ENCODE results near the gene ABCC8.

The ABCC8 gene

GRCh38 chr11:17472467-17472866 lies 4.2 kb downstream of the ABCC8 start:
- no peak for DNase-seq (ENCODE audit: low read depth in 2 of 2)

DNA sequence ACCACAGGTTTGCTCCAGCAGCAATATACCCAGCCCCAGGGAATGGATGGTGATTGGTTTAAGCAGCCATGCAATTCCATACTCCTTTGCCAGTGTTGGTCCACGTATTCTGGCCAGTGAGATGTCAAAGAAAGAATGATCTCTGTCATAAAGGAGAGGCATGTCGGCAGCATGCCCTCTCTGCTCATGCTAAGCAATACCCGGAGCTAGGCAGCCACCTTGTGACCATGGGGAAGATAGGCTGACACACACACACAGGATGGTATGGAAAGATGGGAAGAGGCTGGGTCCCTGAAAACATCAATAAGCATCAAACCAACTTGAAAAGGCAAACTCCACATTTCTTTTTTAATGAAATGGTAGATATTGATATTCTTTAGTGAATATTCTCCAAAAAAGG lies 5.1 kb downstream of the ABCC8 start:
- DNase-seq (ENCODE audit: low read depth in 2 of 2): no peak

- DNase-seq (ENCODE audit: low read depth in 2 of 2): no peak
These were observed 6.6 kb downstream of the ABCC8 start for GRCh38 chr11:17469998-17470397.

DNA sequence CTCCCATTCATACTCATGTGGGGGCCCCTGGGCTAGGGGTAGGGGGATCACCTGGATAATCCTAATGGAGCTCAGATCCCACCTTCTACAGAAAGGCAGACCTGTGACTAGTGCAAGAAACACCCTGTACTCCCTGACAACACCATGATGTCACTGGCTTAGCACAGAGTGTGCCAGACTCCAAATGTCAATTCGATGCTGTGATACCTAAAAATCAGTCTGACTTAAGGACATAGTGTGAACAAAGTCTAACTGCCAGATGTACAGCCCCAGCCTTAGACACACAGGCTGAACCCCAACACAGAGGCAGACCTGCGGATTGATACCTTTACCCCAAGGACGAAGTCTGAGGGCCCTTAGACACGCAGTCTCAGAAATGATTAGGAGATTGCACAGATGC lies 8.5 kb downstream of the ABCC8 start:
- no peak for DNase-seq (ENCODE audit: low read depth in 2 of 2)

GRCh38 chr11:17463546-17464174 lies 13.0 kb downstream of the ABCC8 start:
- DNase-seq (ENCODE audit: low read depth in 2 of 2): no peak

DNA sequence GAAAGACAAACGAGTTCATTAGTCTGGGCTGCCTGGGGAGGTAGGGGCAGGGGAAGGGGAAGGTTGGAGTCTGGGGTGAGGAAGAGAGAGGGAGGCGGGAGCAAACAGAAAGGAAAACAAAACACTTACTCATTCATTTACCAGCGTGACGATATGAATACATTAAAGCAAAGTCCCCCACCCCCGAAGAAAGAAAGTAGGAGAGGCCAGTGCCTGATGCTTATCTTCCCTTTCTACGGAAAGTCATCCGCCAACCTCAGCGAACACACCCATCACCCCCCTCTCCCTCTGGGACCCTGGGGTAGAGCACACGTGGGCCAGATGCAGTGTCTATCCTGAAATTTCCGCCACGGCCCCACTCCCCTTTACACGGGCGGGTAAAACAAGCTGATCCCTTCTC lies 13.7 kb downstream of the ABCC8 start:
- DNase-seq (ENCODE audit: low read depth in 2 of 2): no peak

DNA sequence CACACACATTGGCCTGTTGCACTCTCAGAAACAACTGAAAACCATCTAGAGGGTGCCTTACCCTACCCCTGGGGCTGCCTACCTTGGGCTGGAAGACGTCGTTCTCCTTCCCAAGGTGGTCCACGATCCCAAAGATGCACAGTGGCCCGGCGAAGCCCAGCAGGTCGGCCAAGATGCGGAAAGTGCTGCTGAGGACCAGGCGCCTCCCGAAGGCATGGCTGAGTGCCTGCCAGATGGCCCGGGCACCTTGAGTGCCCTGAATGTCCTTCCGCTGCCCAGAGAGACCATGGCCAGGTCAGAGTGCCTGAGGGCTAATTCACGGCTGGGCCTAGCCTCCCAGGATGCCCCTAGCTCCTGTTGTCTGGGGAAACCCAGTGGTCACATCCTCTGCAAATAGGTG lies 16.2 kb downstream of the ABCC8 start:
- no peak for DNase-seq (ENCODE audit: low read depth in 2 of 2)

DNA sequence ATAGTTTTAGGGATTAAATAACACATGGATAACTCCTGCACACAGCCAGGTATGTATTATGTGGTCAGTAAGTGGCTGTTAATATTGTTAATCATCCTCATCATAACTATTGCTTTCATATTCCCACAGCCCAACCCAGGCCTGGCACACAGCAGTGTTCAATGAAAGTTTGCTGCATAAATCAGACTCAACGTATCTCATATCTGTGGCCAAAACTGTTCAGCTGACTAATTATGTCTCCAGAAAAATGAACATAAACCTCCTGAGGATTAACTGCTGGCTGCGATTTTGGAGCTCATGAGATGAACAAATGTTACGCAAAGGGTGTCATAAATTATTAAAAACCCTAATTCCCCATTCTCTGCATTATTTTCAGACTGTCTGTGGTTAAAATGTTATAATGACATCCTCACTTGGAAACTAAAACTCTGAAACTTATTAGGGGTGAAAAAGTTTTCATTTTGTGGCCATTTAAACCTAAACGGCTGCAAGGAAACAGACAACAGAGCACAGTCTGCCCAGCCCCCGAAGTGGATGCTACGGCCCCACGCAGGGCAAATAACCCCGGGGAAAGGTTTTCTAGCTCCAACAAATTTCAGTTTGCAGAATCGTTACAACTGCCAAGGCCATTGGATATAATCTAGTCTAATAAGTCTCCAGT lies 17.3 kb downstream of the ABCC8 start:
- no peak for DNase-seq (ENCODE audit: low read depth in 2 of 2)

DNA sequence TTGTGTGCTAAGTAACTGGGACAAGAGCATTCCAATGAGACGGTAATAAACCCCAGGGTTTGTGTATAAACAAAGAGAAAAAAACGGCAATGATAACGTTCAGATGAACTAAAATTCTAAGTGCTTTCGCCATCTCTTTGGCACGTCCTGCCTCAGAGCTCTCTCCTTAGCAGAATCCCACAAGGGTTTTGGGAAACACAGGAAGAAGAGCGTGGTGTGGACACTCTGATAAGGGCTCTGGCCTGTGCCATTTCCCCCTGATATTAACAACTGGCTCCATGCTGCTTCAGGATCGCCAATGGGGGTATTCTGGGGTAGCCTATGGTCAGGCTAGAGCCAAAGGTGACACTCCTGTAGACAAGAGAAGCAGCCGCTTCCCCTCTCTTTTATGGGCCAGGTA lies 18.4 kb downstream of the ABCC8 start:
- no peak for DNase-seq (ENCODE audit: low read depth in 2 of 2)

GRCh38 chr11:17457396-17458173 lies 19.1 kb downstream of the ABCC8 start:
- DNase-seq (ENCODE audit: low read depth in 2 of 2): no peak

GRCh38 chr11:17452668-17453067 lies 24.0 kb downstream of the ABCC8 start:
- DNase-seq (ENCODE audit: low read depth in 2 of 2): no peak

- DNase-seq (ENCODE audit: low read depth in 2 of 2): no peak
These were observed 27.5 kb downstream of the ABCC8 start for GRCh38 chr11:17449158-17449557.

DNA sequence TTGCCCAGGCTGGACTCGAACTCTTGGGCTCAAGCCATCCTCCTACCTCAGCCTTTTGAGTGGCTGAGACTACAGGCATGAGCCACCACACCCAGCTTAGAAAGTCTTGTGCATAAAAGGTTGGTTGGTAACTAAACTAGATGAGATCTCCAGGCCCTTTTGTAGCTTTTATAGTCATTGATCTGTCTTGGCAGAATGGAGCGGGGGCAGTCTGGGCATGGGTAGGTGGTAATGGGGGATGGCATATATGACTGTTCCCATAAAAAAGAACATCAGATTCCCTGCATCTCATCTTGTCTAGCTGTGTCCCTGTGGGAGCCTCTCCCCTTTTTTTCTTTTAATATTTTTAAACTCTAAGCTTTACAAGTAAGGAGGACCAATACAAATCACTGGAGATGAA lies 30.2 kb downstream of the ABCC8 start:
- DNase-seq (ENCODE audit: low read depth in 2 of 2): no peak

DNA sequence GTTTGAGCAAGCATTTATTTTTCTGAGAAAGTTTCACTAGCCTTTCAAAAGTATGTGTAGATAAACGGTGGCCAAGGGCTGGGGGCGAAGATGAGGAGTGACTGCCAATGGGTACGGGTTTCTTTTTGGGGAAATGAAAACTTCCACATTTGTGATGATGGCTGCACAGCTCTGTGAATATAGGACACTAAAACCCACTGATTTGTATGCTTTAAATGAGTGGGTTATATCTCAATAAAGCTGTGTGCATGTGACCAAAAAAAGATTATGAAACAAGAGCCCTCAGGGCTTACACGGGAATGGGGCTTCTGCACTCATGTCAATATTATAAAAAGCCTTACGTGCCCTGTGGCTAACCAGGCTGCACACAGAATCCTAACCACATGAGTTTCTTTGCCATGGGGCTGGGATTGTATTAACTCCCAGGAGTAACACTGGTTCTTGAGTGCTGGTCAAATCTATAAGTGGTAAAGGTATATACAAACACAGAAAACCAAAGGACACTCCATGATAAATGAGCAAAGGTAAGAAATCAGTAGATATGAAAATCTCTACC lies 31.3 kb downstream of the ABCC8 start:
- DNase-seq (ENCODE audit: low read depth in 2 of 2): no peak

DNA sequence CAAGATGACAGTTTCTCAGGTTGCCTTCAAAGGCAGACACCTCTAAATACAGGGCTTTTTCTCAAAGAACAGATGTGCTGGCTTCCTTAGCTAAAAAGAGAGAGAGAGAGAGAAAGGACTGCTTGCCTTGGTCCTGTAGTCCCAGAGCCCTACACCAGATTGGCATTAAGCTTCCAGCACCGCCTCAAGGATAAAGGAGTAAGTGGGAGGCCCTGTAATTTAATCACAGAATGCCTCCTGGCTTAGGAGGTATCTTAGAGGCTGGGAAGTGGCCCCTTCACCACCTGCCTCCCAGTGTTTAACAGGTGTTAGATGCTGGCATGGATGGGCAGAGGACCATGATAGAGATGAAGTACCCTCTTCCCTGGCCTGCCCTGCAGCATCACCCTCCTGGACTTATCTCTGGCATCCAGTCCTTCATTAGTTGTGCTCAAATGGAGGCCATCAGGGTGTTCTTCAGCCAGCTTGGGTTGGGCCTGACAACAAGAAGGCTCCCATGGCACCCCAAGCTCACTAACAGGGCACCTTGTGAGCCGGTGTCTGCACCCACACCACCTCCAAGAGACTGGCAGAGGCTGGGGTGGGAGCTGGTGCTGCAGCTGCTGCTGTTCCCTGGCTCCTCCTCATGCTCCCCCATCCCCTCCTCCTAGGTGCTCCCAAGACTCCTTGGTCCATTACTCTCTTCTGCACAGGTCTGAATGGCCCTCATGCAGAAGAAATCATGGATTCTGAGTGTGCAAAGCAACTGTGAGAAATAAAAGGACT lies 32.5 kb downstream of the ABCC8 start:
- no peak for DNase-seq (ENCODE audit: low read depth in 2 of 2)

GRCh38 chr11:17443423-17443822 lies 33.2 kb downstream of the ABCC8 start:
- DNase-seq (ENCODE audit: low read depth in 2 of 2): no peak

GRCh38 chr11:17443000-17443399 lies 33.6 kb downstream of the ABCC8 start:
- no peak for DNase-seq (ENCODE audit: low read depth in 2 of 2)

- DNase-seq (ENCODE audit: low read depth in 2 of 2): no peak
These were observed 37.3 kb downstream of the ABCC8 start for GRCh38 chr11:17439316-17439782.

DNA sequence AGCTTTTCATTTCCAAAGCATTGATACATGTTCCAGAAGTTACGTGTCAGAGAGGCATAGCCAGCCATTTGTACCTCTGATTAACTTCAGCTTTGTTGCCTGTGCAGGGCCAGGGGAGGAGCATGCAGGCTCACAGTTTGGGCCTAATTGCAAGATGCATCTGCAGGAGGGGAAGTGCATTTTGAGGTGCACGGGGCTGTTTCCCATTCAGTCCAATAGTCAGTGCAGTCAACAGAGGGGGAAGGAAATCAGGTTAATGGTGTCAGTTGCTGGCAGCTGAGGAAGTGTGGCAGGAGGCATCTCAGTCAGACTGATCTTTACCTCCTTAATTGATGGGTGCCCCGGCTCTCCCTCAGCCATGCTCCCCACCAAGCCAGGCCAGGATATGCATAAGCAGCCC lies 39.3 kb downstream of the ABCC8 start:
- DNase-seq (ENCODE audit: low read depth in 2 of 2): no peak

- DNase-seq (ENCODE audit: low read depth in 2 of 2): no peak
These were observed 42.5 kb downstream of the ABCC8 start for GRCh38 chr11:17434108-17434507.

- DNase-seq (ENCODE audit: low read depth in 2 of 2): no peak
These were observed 44.6 kb downstream of the ABCC8 start for GRCh38 chr11:17432002-17432401.

GRCh38 chr11:17431139-17431538 lies 45.5 kb downstream of the ABCC8 start:
- DNase-seq (ENCODE audit: low read depth in 2 of 2): no peak

Data from stimulated activated CD8-positive, alpha-beta memory T cell treated with anti-CD3 and anti-CD28 coated beads, Interleukin-15, amount 100 ng/mL, for 4 hours (primary cell).